SKM-1 treated with dmso at 0.1 percent for 144 hours (cell line): Measurements from ENCODE around the gene CBFA2T3.
"Not testable (repeated sequence)": the region's sequence is repeated elsewhere in the genome, so short reads cannot be mapped to it uniquely, and the experiment has no call there.

Source experiments
- DNase-seq: peaks from one replicate; lab custom pipeline; 2025; ENCODE audit not compliant: unreplicated experiment; lab: John Stamatoyannopoulos, UW

Gene CBFA2T3

DNA sequence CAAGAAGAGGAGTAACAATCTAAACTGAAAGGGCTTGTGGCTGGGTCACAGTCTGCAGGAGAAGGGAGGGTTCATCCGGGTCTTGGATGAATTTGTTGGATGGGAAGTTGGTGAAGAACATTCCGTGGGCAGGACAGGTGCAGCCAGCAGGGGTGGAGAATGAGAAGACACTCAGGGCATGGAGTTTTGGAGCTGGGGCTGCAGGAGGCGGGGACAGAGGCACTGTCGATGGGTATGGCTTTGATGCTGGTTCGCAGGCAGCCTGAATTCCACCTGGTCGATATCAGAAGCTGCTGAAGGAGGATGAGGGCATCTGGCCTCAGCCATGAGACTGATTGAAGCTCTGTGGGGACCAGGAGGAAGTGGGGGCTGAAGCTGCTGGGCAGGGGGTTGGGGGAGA is 36.1 kb upstream of the CBFA2T3 start:
- DNase-seq, result no peak

DNA sequence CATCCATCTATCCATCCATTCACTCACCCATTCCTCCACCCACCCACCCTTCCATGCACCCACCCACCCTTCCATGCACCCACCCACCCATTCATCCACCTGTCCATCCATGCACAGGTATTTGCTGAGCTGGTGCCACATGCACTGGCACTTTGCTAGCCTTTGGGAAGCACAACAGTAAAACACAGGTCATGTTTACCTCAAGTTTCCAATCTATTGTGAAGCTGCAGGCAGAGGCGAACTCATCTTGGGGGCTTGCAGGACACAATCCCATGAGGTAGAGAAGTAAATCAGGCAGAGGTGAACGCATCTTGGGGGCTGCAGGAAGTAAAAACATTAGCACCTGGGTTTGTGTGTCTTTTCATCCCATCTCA is 35.6 kb upstream of the CBFA2T3 start:
- no peak for DNase-seq

DNA sequence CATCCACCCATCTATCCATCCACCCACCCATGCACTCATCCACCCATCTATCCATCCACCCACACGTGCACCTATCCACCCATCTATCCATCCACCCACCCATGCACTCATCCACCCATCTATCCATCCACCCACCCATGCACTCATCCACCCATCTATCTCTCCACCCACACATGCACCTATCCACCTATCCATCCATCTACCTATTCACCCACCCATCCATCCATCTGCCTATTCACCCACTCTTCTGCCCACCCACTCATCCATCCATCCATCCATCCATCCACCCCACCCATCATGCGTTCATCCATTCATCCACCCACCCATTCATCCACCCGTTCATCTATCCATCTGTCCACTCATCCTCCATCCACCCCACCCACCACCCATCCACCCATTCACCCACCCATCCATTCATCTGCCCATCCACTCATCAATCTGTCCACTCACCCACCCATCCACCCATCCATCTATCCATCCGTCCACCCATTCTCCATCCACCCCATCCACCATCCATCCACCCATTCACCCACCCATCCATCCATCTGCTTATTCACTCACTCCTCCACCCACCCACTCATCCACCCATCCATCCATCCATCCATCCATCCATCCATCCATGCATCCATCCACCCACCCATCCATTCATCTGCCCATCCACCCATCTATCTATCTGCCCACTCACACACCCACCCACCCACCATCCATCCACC is 35.1 kb upstream of the CBFA2T3 start:
- DNase-seq, result no peak

DNA sequence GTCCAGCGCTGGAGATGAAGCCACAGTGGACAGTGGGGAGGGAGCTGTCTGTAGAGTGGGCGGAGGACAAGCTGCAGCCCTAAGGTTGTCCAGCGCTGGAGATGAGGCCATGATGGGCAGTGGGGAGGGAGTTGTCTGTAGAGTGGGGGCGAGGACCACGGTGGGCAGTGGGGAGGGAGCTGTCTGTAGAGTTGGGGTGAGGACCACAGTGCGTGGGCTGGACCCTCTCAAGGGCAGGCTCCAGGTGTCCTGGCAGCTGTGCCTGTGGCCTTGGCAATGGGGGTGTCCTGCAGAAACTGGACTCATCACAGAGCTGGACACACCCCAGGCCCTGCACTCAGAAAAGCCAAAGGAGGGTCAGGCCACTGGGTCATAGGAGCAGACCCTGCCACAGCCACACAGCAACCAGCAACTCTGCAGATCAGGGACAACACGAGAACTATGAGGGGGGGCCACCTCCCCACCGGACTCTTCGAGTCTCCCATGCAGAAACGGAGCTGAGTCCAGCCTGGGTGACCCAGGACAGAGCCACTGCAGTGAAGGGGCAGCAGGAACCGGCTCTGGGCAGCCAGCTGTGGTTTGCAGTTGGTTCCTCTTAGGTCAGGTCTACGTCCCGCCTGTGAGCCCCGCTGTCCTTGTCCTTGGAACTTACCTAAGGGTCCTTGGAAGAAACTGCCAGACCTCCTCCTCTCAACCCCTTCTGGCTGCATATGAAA is 33.4 kb upstream of the CBFA2T3 start:
- DNase-seq, result no peak

DNA sequence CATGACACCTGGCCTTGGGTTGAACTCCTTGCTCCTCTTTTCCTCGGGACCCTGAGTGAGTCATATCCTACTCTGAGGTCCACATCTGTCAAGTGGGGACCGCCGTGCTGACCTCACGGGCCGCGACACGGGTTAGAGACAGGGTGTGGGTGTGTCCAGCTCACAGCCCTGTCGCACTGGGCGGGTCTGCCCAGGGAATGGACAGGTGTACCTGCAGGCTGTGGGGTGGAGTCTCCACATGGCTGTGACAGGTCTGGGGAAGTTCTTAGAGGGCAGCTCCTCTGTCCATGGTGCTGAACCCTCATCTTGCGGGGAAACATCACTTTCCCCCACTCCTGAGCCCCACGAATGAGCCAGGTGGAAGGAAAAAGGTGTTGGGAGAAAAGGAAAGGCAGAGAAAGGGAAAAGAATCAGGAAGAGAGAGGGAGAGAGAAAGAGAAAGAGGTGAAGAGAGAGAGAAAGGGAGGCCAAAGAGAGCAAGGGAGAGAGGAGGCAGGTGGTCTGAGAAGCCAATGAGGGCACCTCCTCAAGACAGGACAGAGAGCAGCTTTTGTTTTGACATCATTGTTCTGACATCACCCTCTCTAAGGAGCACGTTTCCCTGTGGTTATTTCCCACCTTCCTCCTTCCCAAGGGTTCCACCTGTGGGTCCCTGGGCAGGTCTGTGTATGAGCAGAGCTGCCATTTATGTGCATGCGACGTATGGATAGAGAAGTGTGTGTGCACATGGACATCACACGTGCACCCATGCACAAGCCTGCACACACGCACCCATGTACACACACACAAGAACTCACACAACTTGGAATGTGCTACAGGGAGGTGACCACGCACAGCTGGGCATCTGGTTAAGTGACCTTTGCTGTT is 32.6 kb upstream of the CBFA2T3 start:
- DNase-seq, result no peak

DNA sequence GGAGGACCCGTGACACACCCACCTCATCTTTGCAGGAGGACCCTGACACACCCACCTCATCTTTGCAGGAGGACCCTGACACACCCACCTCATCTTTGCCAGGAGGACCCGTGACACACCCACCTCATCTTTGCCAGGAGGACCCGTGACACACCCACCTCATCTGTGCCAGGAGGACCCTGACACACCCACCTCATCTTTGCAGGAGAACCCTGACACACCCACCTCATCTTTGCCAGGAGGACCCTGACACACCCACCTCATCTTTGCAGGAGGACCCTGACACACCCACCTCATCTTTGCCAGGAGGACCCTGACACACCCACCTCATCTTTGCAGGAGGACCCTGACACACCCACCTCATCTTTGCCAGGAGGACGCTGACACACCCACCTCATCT is 31.8 kb upstream of the CBFA2T3 start:
- not testable (repeated sequence) for DNase-seq

DNA sequence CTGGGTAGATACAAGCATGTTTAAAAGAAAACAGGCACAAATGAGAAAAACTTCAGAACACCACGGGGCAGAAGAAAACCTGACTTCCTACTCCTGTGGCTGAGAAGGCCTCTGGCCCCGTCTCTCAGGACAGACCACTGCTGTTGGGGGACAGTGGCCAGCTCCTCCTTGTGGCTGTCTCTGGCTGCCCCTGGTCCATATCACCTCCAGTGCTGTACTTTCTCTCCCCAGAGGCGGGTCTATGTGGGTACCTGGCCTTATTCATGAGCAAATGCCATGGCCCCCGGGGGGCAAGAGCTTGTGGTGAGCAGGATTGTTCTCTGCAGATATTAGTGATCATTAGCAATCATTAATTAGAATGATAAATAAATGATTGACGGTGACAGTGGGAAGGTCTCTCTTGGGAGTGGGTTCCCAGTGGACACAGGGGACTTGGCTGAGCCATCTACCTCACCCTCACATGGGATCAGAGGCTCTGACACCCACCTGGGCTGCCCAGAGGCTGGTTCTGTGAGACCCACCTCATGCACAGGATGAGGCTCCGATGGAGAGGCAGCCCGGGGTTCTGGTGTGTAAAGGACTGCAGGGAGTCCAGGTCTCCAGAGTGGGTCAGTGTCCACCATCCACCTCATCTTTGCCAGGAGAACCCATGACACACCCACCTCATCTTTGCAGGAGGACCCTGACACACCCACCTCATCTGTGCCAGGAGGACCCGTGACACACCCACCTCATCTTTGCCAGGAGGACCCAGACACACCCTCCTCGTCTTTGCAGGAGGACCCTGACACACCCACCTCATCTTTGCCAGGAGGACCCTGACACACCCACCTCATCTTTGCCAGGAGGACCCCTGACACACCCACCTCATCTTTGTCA is 30.6 kb upstream of the CBFA2T3 start:
- no peak for DNase-seq

DNA sequence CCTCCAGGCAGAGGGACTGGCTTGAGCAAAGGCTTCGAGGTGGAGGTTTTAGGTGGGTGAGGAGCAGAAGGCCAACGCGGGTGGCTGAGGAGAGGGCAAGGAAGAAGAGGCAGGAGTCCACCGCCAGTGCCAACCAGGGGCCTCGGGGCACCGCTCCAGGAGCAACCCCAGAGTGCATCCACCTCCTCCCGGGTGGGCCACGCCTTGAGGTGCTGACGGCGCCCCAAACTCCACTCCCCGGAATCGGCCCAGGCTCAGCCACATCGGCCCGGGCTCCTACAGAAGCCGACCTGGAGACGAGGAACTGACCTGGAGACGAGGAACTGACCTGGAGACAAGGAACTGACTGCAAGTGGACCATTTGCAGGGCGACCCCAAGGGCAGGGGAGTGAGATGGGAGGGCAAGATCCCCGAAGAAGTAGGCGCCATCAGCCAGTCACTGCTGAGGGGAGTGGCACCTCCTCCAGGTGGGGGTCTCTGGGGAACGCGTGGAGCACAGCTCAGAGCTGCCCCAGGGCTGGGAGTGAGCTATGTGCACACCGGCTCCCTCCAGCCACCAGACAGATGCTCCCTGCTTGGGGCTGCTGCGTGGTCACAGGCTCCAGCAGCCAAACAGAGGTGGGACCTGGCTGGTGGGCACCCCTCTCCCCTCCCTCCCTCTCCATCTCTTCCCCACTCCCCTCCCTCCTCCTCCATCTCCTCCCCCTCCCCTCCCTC is 29.2 kb upstream of the CBFA2T3 start:
- DNase-seq, result no peak

DNA sequence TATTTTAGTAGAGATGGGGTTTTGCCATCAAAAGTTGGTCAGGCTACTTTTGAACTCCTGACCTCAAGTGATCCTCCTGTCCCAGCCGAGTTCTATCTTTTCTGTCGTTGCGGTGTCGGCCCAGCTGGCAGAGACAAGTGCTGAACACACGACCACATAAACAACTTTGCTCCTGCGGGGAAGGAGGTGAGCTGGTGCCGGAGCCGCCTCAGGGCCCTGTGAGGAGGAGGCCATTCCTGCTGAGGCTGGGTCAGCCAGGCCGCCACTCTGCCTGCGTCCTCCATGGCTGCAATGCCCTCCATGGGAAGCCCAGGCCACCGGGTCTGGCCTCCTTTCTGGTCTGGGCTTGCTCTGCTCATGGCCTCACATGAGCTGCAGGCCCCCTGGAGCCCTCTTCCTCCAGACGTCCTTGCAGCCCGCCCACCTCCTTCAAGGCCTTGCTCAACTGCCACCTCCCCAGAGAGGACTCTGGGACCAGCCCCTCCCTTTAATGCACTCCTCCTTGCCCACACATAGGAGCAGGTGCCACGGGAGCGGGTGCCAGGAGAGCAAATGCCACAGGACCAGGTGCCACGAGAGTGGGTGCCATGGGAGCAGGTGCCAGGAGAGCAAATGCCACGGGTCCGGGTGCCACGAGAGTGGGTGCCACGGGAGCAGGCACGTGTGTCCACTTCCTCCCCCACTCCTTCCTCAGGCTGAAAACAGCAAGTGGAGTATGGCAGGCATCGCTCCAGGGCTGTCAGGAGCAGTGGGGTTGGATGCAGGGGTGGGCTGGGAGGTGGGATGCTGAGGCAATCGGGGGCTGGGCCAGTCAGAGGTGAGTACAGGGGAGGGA is 28.4 kb upstream of the CBFA2T3 start:
- DNase-seq, result no peak

DNA sequence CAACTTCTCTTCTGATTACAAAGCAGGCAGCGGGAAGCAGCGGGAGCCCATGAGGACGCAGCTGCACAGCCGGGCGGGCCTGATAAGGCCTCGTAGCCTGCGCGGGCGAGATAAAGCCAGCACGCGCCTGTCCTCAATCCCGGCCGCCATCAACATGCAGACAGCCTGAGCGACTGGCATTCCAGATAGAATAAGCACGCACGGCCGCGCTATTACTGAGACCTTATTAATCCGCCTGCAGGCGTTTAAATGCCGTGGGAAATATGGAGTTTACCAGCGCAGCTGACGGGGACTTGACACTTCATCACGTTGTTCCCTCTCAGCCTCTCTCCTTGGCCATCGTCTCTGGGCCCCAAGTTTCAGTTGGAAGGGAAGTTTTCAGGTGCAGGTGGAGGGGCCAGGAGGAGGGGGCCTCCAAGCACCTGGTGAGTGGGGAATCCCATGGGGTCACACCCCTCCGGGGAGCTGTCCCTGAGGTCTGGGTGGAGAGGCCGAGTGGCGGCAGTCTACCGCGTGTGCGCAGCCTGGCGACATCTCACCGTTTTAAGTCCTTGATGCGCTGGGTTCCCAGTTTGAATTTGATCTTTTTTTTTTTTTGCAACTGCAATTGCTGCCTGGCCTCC is 27.3 kb upstream of the CBFA2T3 start:
- DNase-seq, result no peak

DNA sequence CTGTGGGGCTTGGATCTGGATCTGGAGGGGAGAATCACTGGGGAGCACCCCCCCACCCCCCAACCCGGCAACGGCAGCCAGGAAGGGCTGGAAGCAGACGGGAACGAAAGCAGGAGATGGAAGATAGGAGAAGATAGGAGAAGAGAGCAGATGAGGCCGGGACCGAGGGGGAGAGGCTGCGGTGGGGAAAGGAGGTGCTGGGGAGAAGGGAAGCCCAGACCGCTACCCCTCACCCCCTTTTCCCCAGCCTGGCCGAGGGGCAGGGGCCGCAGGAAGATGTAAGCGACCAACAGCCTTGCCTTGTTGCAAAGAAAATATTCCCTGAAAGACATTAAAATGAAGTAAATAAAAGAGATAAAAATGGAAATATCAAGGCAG is 26.8 kb upstream of the CBFA2T3 start:
- no peak for DNase-seq

DNA sequence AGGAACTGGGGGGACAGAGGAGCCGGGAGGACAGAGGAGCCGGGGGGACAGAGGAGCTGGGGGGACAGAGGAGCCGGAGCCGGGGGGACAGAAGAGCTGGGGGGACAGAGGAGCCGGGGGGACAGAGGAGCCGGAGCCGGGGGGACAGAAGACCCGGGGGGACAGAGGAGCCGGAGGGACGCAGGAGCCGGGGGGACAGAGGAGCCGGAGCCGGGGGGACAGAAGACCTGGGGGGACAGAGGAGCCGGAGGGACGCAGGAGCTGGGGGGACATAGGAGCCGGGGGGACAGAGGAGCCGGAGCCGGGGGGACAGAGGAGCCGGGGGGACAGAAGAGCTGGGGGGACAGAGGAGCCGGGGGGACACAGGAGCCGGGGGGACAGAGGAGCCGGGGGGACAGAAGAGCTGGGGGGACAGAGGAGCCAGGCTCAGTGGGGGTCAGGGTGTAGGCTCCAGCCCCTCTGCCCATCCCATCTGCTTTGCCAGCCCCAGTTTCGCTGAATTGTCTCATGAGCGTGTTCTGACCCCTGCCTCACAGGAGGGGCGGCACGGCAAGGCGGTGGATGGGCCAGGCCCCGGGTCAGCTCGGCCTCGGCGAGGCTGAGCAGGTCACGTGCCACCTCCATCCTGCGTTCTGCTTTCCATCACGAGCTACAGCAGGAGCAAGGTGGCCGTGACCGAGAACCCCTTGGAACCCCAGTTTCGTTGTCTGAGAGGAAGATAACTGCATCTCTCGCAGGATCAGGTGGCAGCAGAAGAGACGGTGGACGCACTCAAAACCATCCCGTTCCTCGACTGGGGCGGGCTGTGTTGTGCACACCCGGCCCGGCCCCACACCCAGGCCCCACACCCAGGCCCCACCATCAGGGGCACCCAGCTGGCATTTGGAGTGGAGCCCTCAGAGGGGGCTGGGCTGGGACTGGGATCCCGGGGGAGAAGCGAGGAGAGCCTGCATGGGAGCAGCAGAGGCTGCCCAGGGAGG is 26.1 kb upstream of the CBFA2T3 start:
- no peak for DNase-seq

DNA sequence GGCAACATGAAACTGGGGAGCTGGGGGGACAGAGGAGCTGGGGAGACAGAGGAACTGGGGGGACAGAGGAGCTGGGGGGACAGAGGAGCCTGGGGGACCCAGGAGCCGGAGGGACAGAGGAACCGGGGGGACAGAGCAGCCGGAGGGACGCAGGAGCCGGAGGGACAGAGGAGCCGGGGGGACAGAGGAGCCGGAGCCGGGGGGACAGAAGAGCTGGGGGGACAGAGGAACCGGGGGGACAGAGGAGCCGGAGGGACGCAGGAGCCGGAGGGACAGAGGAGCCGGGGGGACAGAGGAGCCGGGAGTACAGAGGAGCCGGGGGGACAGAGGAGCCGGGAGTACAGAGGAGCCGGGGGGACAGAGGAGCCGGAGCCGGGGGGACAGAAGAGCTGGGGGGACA is 25.1 kb upstream of the CBFA2T3 start:
- not testable (repeated sequence) for DNase-seq

DNA sequence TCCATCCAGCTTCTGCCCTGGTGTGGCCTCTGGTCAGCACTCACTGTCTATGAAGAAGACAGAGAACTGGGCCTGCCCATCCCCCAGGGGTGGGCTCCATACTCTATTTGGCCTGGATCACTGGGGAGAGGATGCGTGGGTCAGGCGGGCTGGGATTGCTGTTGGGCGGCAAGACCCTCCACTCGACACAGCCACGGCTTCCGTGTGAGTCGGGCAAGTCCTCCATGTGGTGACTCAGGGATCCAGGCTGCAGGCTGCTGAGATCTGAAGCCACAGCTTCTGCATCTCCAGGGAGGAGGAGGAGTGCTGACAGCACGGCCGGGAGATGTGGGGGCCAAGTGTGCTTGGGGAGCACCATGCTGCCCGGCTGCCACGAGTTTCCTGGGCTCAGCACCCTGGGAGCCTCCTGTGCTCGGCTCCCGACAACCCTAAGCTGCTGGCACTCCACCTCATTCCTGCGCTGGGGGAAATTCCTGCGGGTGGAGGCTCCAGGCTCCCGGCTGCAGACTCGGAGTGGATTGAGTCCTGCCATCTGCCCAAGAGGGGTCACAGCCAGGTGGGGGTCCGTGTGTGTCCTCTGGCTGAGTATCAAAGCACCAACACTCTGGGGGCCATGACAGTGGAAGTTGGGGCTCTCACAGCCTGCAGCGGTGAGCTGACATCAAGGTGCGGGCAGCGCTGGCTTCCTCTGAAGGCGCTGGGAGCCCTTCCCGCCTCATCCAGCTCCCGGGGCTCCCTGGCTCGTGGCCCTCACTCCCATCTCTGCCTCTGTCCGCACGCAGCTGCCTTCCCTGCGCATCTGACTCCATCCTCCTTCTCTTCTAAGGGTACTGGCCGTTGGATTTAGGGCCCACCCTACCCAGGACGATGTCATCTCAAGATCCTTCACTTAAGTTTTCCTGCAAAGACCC is 24.4 kb upstream of the CBFA2T3 start:
- no peak for DNase-seq

DNA sequence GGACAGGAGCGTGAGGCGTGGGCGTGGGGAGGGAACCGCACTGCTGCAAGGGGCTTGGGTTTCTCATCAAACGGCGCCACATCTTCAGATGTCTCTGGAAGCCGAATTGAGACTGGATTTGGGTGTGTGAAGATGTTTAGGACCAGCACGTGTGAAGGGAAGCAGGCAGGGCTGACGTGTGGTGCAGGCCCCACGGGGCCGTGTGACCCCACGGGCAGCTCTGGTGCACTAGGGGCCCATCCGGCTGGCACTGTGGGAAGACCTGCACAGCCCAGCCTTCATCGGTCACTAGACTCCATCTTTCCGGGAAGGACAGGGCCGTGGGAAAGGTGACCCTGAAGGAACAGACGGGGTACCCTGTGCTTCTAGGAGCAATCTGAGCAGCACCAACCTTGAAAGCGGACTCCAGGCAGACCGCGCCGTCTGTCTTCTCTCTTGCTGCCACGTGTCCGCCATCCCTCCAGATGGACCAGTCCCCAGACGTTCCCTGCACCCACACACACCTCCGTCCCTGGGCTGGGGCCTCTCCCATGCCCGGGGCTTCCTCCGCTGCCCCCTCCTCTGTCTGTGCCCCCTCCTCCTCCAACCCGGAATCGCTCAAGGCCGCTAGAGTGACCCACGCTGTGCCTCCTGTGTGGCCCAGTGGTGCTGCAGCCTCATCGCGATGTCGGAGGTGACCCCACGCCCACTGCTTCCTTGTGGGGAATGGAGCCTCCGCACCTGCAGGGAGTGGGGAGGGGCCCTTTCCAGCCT is 23.4 kb upstream of the CBFA2T3 start:
- no peak for DNase-seq
